Suppressor macrophage (primary cell): ENCODE data around the gene PPP2R5D.

Source experiments
- DNase-seq, 4 experiments: peaks; one replicate each; pipeline ENCODE4 v3.0.0-alpha.2; 2020 to 2022

PPP2R5D gene

GRCh38 chr6:42963855-42964605 lies 20.3 kb upstream of the PPP2R5D start:
- DNase-seq, result peak; percentile 48 to 61 (median 57)

- DNase-seq, result peak; percentile 29 to 57 (median 49)
Observed at GRCh38 chr6:42966571-42966970, 17.8 kb upstream of the PPP2R5D start.

- no peak for DNase-seq
Observed at GRCh38 chr6:42967228-42967627, 17.1 kb upstream of the PPP2R5D start.

- no peak for DNase-seq
Observed at GRCh38 chr6:42968126-42968701, 16.2 kb upstream of the PPP2R5D start.

- DNase-seq, result no peak
Observed at GRCh38 chr6:42968783-42969182, 15.6 kb upstream of the PPP2R5D start.

GRCh38 chr6:42969431-42969830 lies 14.9 kb upstream of the PPP2R5D start:
- DNase-seq, result peak in 1 of 4 experiments; percentile 26

- DNase-seq, result no peak
Observed at GRCh38 chr6:42969934-42970333, 14.4 kb upstream of the PPP2R5D start.

GRCh38 chr6:42970871-42971612 lies 13.3 kb upstream of the PPP2R5D start:
- peak in 3 of 4 experiments; percentile 39 to 56 (median 42) for DNase-seq

GRCh38 chr6:42971746-42972327 lies 12.5 kb upstream of the PPP2R5D start:
- no peak for DNase-seq

GRCh38 chr6:42973926-42974325 lies 10.4 kb upstream of the PPP2R5D start:
- DNase-seq, result peak; percentile 59 to 79 (median 76)

- no peak for DNase-seq
Observed at GRCh38 chr6:42974919-42975505, 9.4 kb upstream of the PPP2R5D start.

GRCh38 chr6:42978487-42978838 lies 5.9 kb upstream of the PPP2R5D start:
- peak; percentile 32 to 62 (median 42) for DNase-seq

GRCh38 chr6:42978839-42979522 lies 5.4 kb upstream of the PPP2R5D start, which contains the start of gene PEX6:
Gene PEX6 (minus strand): TSS chr6:42979181. CDS start chr6:42979150, 31 bp downstream.
- peak; percentile 83 to 96 (median 92) for DNase-seq

GRCh38 chr6:42979523-42980177 lies 4.7 kb upstream of the PPP2R5D start:
- DNase-seq, result no peak

GRCh38 chr6:42981836-42982235 lies 2.5 kb upstream of the PPP2R5D start:
- peak in 1 of 4 experiments; percentile 15 for DNase-seq

- peak in 1 of 4 experiments; percentile 29 for DNase-seq
Observed at GRCh38 chr6:42984924-42985475, 630 bp downstream of the PPP2R5D start.

GRCh38 chr6:42987533-42988451 lies 3.4 kb downstream of the PPP2R5D start:
- no peak for DNase-seq

- DNase-seq, result no peak
Observed at GRCh38 chr6:42988486-42989020, 4.2 kb downstream of the PPP2R5D start.

- no peak for DNase-seq
Observed at GRCh38 chr6:42989923-42990322, 5.6 kb downstream of the PPP2R5D start.

GRCh38 chr6:42993445-42993844 lies 9.1 kb downstream of the PPP2R5D start:
- no peak for DNase-seq
